Measurements from ENCODE around the gene FSTL5.
"Not testable (repeated sequence)": the region's sequence is repeated elsewhere in the genome, so short reads cannot be mapped to it uniquely, and the experiment has no call there.

DNA sequence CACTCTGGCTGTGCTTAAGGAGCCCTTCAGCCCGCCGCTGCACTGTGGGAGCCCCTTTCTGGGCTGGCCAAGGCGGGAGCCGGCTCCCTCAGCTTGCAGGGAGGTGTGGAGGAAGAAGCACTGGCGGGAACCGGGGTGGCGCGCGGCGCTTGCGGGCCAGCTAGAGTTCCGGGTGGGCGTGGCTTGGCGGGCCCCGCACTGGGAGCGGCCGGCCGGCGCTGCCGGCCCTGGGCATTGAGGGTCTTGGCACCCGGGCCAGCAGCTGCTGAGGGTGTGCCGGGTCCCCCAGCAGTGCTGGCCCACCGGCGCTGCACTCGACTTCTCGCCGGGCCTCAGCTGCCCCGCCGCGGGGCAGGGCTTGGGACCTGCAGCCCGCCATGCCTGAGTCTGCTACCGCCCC is 39.7 kb upstream of the FSTL5 start:
- TF ChIP-seq EZH2 (IDR thresholded peaks at IDR 0.05); FOXP2 (optimal IDR thresholded peaks at IDR 0.05; ENCODE audit: control extremely low read depth, extremely low read length, insufficient read depth); POLR2AphosphoS5 (IDR thresholded peaks at IDR 0.05; ENCODE audit: borderline replicate concordance, low read depth, low read length): not testable (repeated sequence)
